T-helper 1 cell treated with Interleukin-12 subunit alpha and Interleukin-12 subunit beta and Interleukin-4 antibody, amounts not matched to agents 30 ng/mL and 1 ng/mL, for 36 hours (primary cell): ENCODE measurements around the gene TIGD1. TPM values are rescaled to one million over a fixed set of nuclear protein-coding genes. Genes with fewer than 3 reads are reported as not detected.

Experiments used
- intact Hi-C: fragments of 100-400 bp; cut with micrococcal nuclease; formaldehyde crosslinking; loops from one replicate; pipeline ENCODE4 v1.15.1; 2024
- total RNA-seq: library from RNA; stranded (reverse); gene quantifications from 2 replicates; pipeline ENCODE4 v1.2.3, GENCODE V29; 2022

The TIGD1 gene
- total RNA-seq, 1 donor from 2014 or later, result 8.2 TPM

GRCh38 chr2:232502911-232503808 is 47.2 kb downstream of the TIGD1 start:
- intact Hi-C loops, result no loop called here

GRCh38 chr2:232502511-232502910 is 47.8 kb downstream of the TIGD1 start:
- intact Hi-C loops, result no loop called here

GRCh38 chr2:232501794-232502390 is 48.5 kb downstream of the TIGD1 start:
- intact Hi-C loops, result no loop called here

GRCh38 chr2:232501331-232501771 is 49.0 kb downstream of the TIGD1 start:
- intact Hi-C loops, result no loop called here

GRCh38 chr2:232498452-232498851 is 51.9 kb downstream of the TIGD1 start:
- intact Hi-C loops, result no loop called here

Other genes starting within 250 kb of the TIGD1 start
- not detected in 2 replicates for gene ALPP, start 171.8 kb downstream of the TIGD1 start, total RNA-seq
- not detected in 2 replicates for gene ALPG, start 143.7 kb downstream of the TIGD1 start, total RNA-seq
- not detected in 2 replicates for gene ALPI, start 94.4 kb downstream of the TIGD1 start, total RNA-seq
- not detected in 2 replicates for gene ECEL1, start 62.7 kb downstream of the TIGD1 start, total RNA-seq
- not detected in 2 replicates for gene PRSS56, start 30.2 kb downstream of the TIGD1 start, total RNA-seq
- not detected in 2 replicates for gene CHRND, start 24.4 kb downstream of the TIGD1 start, total RNA-seq
- not detected in 2 replicates for gene CHRNG, start 10.9 kb downstream of the TIGD1 start, total RNA-seq
- gene EIF4E2, start 132 bp upstream of the TIGD1 start, total RNA-seq, result 87.5 and 88.7 TPM in 2 replicates
- gene EFHD1, start 83.0 kb upstream of the TIGD1 start, total RNA-seq, result 0.86 and 1.3 TPM in 2 replicates
- 75.2 and 75.7 TPM in 2 replicates for gene GIGYF2, start 146.8 kb upstream of the TIGD1 start, total RNA-seq
- 0.12 TPM in 1 of 2 replicates, not detected in the other for gene KCNJ13, start 226.0 kb upstream of the TIGD1 start, total RNA-seq